MCF 10A (cell line): Measurements from ENCODE around the gene PACRG. TPM values are rescaled to one million over a fixed set of nuclear protein-coding genes. Genes with fewer than 3 reads are reported as not detected.

Experiments
- BruUV-seq: library from RNA; stranded (reverse); fragments of 400-500 nt; replicated peaks from 2 replicates; lab custom pipeline; 2021; lab: Mats Ljungman, UMichigan
- CTCF ChIA-PET: fragments of 300-600 bp; sonication (Branson Sonifier 250); formaldehyde crosslinking; extraction: SDS; loops from one replicate; lab custom pipeline; 2021; ENCODE audit warnings: antibody characterized with exemption, inconsistent platforms; lab: Yijun Ruan, JAX
- POLR2A ChIA-PET: fragments of 300-600, 350-650 bp; sonication (Branson Sonifier 250); formaldehyde crosslinking; extraction: SDS; loops from one replicate; lab custom pipeline; 2020; ENCODE audit warnings: antibody characterized with exemption, inconsistent platforms; lab: Yijun Ruan, JAX
- DNase-seq: peaks from one replicate; pipeline ENCODE4 v3.0.0-alpha.2; 2018; ENCODE audit not compliant: unreplicated experiment
- H3K27ac Mint-ChIP-seq: one replicate; pipeline ENCODE4 v1.8.0; 2022; ENCODE audit warnings: mild to moderate bottlenecking, low read depth, mixed read lengths; ENCODE audit not compliant: unreplicated experiment
- H3K27me3 Mint-ChIP-seq: one replicate; pipeline ENCODE4 v1.8.0; 2022; ENCODE audit warnings: mixed read lengths; ENCODE audit not compliant: insufficient read depth, unreplicated experiment
- H3K36me3 Mint-ChIP-seq: one replicate; pipeline ENCODE4 v1.8.0; 2022; ENCODE audit warnings: mild to moderate bottlenecking, moderate library complexity, mixed read lengths; ENCODE audit not compliant: insufficient read depth, unreplicated experiment
- H3K4me1 Mint-ChIP-seq: one replicate; pipeline ENCODE4 v1.8.0; 2022; ENCODE audit warnings: mixed read lengths; ENCODE audit not compliant: insufficient read depth, unreplicated experiment
- H3K4me3 Mint-ChIP-seq: one replicate; pipeline ENCODE4 v1.8.0; 2022; ENCODE audit warnings: mild to moderate bottlenecking, moderate library complexity, mixed read lengths; ENCODE audit not compliant: unreplicated experiment
- H3K9me3 Mint-ChIP-seq: one replicate; pipeline ENCODE4 v1.8.0; 2022; ENCODE audit warnings: mixed read lengths; ENCODE audit not compliant: unreplicated experiment
- CTCF ChIP-seq: fragments of 200-600 bp; IDR thresholded peaks from one replicate; pipeline ENCODE4 v1.8.0; 2022; ENCODE audit warnings: antibody characterized with exemption, mild to moderate bottlenecking; ENCODE audit not compliant: unreplicated experiment
- intact Hi-C: fragments of 100-400 bp; cut with micrococcal nuclease; formaldehyde crosslinking; loops from 2 replicates; pipeline ENCODE4 v1.14.1; 2022
- total RNA-seq: library from RNA; stranded (reverse); gene quantifications from 2 replicates; pipeline ENCODE4 v1.2.3, GENCODE V29; 2022

PACRG gene
- total RNA-seq, 1 experiment from 2014 or later, result not detected

- ChIA-PET POLR2A (no interaction called here), CTCF (no interaction called here)
- no peaks in the 10 kb centered on the region for H3K27me3 Mint-ChIP-seq
- H3K4me1 Mint-ChIP-seq, result no peaks in the 10 kb centered on the region
- H3K27ac Mint-ChIP-seq, result no peak overlapping the region
- H3K4me3 Mint-ChIP-seq, result no peak overlapping the region
- TF ChIP-seq CTCF, result no peak
- H3K36me3 Mint-ChIP-seq, result peaks cover 7% of the 10 kb centered on the region
- no TSS peak for BruUV-seq
- DNase-seq, result no peak
- H3K9me3 Mint-ChIP-seq, result no peaks in the 10 kb centered on the region
- intact Hi-C loops, result no loop called here
Measured at GRCh38 chr6:163146036-163146435, 418.3 kb downstream of the PACRG start.

GRCh38 chr6:163147994-163148393 is 420.2 kb downstream of the PACRG start:
- POLR2A ChIA-PET, result interaction anchor here (0.6 kb wide), 1 partner anchor 19 kb away, joined by 3 read pairs; no protein-coding TSS in a partner anchor
- no peaks in the 10 kb centered on the region for H3K4me1 Mint-ChIP-seq
- intact Hi-C loops, result no loop called here
- TF ChIP-seq CTCF, result no peak
- H3K27me3 Mint-ChIP-seq, result no peaks in the 10 kb centered on the region
- no peaks in the 10 kb centered on the region for H3K9me3 Mint-ChIP-seq
- CTCF ChIA-PET, result interaction anchor here (1.0 kb wide), 1 partner anchor 13 kb away, joined by 3 read pairs; no protein-coding TSS in a partner anchor
- no peak for DNase-seq
- no peak overlapping the region for H3K27ac Mint-ChIP-seq
- no peaks in the 10 kb centered on the region for H3K36me3 Mint-ChIP-seq
- no TSS peak for BruUV-seq
- no peak overlapping the region for H3K4me3 Mint-ChIP-seq

- CTCF ChIA-PET, result interaction anchor here (1.0 kb wide), 1 partner anchor 12 kb away, joined by 3 read pairs; no protein-coding TSS in a partner anchor
- Mint-ChIP-seq H3K27me3 (no peaks in the 10 kb centered on the region), H3K4me3 (no peak overlapping the region), H3K4me1 (no peaks in the 10 kb centered on the region), H3K9me3 (no peaks in the 10 kb centered on the region), H3K27ac (no peak overlapping the region), H3K36me3 (no peaks in the 10 kb centered on the region)
- intact Hi-C loops, result no loop called here
- no TSS peak for BruUV-seq
- POLR2A ChIA-PET, result interaction anchor here (0.6 kb wide), 1 partner anchor 19 kb away, joined by 3 read pairs; no protein-coding TSS in a partner anchor
- DNase-seq, result no peak
- no peak for TF ChIP-seq CTCF
Measured at GRCh38 chr6:163148451-163149278, 420.9 kb downstream of the PACRG start.

GRCh38 chr6:163149279-163149848 is 421.6 kb downstream of the PACRG start:
- POLR2A ChIA-PET, result no interaction called here
- Mint-ChIP-seq H3K4me1 (no peaks in the 10 kb centered on the region), H3K9me3 (no peaks in the 10 kb centered on the region), H3K36me3 (no peaks in the 10 kb centered on the region), H3K27ac (no peak overlapping the region), H3K4me3 (no peak overlapping the region), H3K27me3 (no peaks in the 10 kb centered on the region)
- CTCF ChIA-PET, result no interaction called here
- intact Hi-C loops, result no loop called here
- TF ChIP-seq CTCF, result no peak
- BruUV-seq, result no TSS peak
- no peak for DNase-seq
